HEK293 (cell line): ENCODE results near the gene SCML2.

ENCODE experiments used
- KLF1 ChIP-seq: fragments of 450-650 bp; formaldehyde crosslinking; IDR thresholded peaks from 2 replicates; pipeline ENCODE4 v1.5.1; 2016; ENCODE audit warnings: missing biosample characterization, missing genetic modification characterization
- MYNN ChIP-seq: fragments of 450-650 bp; formaldehyde crosslinking; IDR thresholded peaks from 2 replicates; pipeline ENCODE4 v1.5.1; 2016; ENCODE audit warnings: missing biosample characterization, missing genetic modification characterization, borderline replicate concordance
- ZNF394 ChIP-seq: fragments of 450-650 bp; formaldehyde crosslinking; IDR thresholded peaks from 2 replicates; pipeline ENCODE4 v1.5.1; 2016; ENCODE audit warnings: missing biosample characterization, missing genetic modification characterization, mild to moderate bottlenecking, moderate library complexity, borderline replicate concordance
- ZNF843 ChIP-seq: fragments of 450-650 bp; formaldehyde crosslinking; IDR thresholded peaks from 2 replicates; pipeline ENCODE4 v1.5.1; 2016; ENCODE audit warnings: missing biosample characterization, missing genetic modification characterization

DNA sequence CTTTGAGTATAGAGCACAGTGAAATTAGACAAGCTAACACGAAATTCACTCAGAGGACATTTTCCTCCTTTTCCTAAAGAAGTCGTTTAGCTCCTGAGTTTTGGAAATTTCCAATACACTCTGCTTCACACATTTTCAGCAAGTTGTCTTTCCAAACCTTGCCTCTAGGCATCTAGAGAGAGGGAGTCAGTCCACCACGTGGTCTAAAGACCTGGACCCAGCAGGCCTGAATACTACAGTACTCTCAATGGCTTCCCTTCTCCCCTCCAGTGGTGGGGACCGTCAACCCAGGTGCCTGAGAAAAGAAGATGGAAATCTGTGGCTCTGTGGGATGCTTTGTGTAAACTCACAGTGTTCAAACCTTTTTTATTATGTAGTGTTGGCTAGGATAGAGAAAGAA, 13.9 kb upstream of the SCML2 start:
- TF ChIP-seq MYNN (no peak), KLF1 (no peak), ZNF843 (tag by site-specific recombination) (no peak), ZNF394 (tag by site-specific recombination) (no peak)
